ENCODE measurements around the gene ISLR.

The ISLR gene

GRCh38 chr15:74185710-74186348 is 12.3 kb downstream of the ISLR start:
- no peaks in the 10 kb centered on the region for H3K27me3 ChIP-seq (ENCODE audit: insufficient read depth, low read length)
- 88% methylated on average over 7 of the region's 8 CpGs for WGBS
- no peak overlapping the region for H3K27ac ChIP-seq (ENCODE audit: low read depth, low read length)
- H3K9me3 ChIP-seq (ENCODE audit: insufficient read depth, low read depth, low read length), result no peaks in the 10 kb centered on the region
- no peak overlapping the region for H3K4me3 ChIP-seq (ENCODE audit: low read length)
- no peaks in the 10 kb centered on the region for H3K36me3 ChIP-seq (ENCODE audit: insufficient read depth, low read length)
- H3K4me1 ChIP-seq (ENCODE audit: insufficient read depth, low read length), result no peaks in the 10 kb centered on the region
- H3K9ac ChIP-seq (ENCODE audit: low read depth, low read length), result no peak overlapping the region

GRCh38 chr15:74188216-74188615 is 14.7 kb downstream of the ISLR start:
- WGBS, result 93% methylated on average over 11 of the region's 11 CpGs
- H3K4me1 ChIP-seq (ENCODE audit: insufficient read depth, low read length), result no peaks in the 10 kb centered on the region
- no peaks in the 10 kb centered on the region for H3K36me3 ChIP-seq (ENCODE audit: insufficient read depth, low read length)
- no peaks in the 10 kb centered on the region for H3K9me3 ChIP-seq (ENCODE audit: insufficient read depth, low read depth, low read length)
- H3K27me3 ChIP-seq (ENCODE audit: insufficient read depth, low read length), result no peaks in the 10 kb centered on the region
- H3K4me3 ChIP-seq (ENCODE audit: low read length), result no peak overlapping the region
- no peak overlapping the region for H3K27ac ChIP-seq (ENCODE audit: low read depth, low read length)
- no peak overlapping the region for H3K9ac ChIP-seq (ENCODE audit: low read depth, low read length)

- Histone ChIP-seq H3K9me3 (ENCODE audit: insufficient read depth, low read depth, low read length) (no peaks in the 10 kb centered on the region), H3K27me3 (ENCODE audit: insufficient read depth, low read length) (no peaks in the 10 kb centered on the region), H3K4me3 (ENCODE audit: low read length) (no peak overlapping the region), H3K9ac (ENCODE audit: low read depth, low read length) (no peak overlapping the region), H3K36me3 (ENCODE audit: insufficient read depth, low read length) (no peaks in the 10 kb centered on the region), H3K27ac (ENCODE audit: low read depth, low read length) (no peak overlapping the region), H3K4me1 (ENCODE audit: insufficient read depth, low read length) (no peaks in the 10 kb centered on the region)
- 93% methylated on average over 3 of the region's 3 CpGs for WGBS
Observed at GRCh38 chr15:74191798-74192197, 18.3 kb downstream of the ISLR start.

GRCh38 chr15:74192751-74193150 is 19.2 kb downstream of the ISLR start:
- Histone ChIP-seq H3K36me3 (ENCODE audit: insufficient read depth, low read length) (no peaks in the 10 kb centered on the region), H3K27me3 (ENCODE audit: insufficient read depth, low read length) (no peaks in the 10 kb centered on the region), H3K4me3 (ENCODE audit: low read length) (no peak overlapping the region), H3K9me3 (ENCODE audit: insufficient read depth, low read depth, low read length) (no peaks in the 10 kb centered on the region), H3K9ac (ENCODE audit: low read depth, low read length) (no peak overlapping the region), H3K27ac (ENCODE audit: low read depth, low read length) (no peak overlapping the region), H3K4me1 (ENCODE audit: insufficient read depth, low read length) (no peaks in the 10 kb centered on the region)
- WGBS, result 81% methylated on average over 4 of the region's 5 CpGs

- WGBS, result 84% methylated on average over 4 of the region's 4 CpGs
- Histone ChIP-seq H3K27ac (ENCODE audit: low read depth, low read length) (no peak overlapping the region), H3K27me3 (ENCODE audit: insufficient read depth, low read length) (no peaks in the 10 kb centered on the region), H3K4me3 (ENCODE audit: low read length) (no peak overlapping the region), H3K9me3 (ENCODE audit: insufficient read depth, low read depth, low read length) (no peaks in the 10 kb centered on the region), H3K36me3 (ENCODE audit: insufficient read depth, low read length) (no peaks in the 10 kb centered on the region), H3K4me1 (ENCODE audit: insufficient read depth, low read length) (no peaks in the 10 kb centered on the region), H3K9ac (ENCODE audit: low read depth, low read length) (no peak overlapping the region)
Observed at GRCh38 chr15:74193299-74193718, 19.8 kb downstream of the ISLR start.

- Histone ChIP-seq H3K36me3 (ENCODE audit: insufficient read depth, low read length) (no peaks in the 10 kb centered on the region), H3K4me3 (ENCODE audit: low read length) (no peak overlapping the region), H3K4me1 (ENCODE audit: insufficient read depth, low read length) (no peaks in the 10 kb centered on the region), H3K27ac (ENCODE audit: low read depth, low read length) (no peak overlapping the region), H3K27me3 (ENCODE audit: insufficient read depth, low read length) (no peaks in the 10 kb centered on the region), H3K9me3 (ENCODE audit: insufficient read depth, low read depth, low read length) (no peaks in the 10 kb centered on the region), H3K9ac (ENCODE audit: low read depth, low read length) (no peak overlapping the region)
- 83% methylated on average over 6 of the region's 6 CpGs for WGBS
Observed at GRCh38 chr15:74193905-74194304, 20.4 kb downstream of the ISLR start.

GRCh38 chr15:74194572-74195559 is 21.4 kb downstream of the ISLR start:
- no peaks in the 10 kb centered on the region for H3K4me1 ChIP-seq (ENCODE audit: insufficient read depth, low read length)
- H3K9me3 ChIP-seq (ENCODE audit: insufficient read depth, low read depth, low read length), result no peaks in the 10 kb centered on the region
- H3K36me3 ChIP-seq (ENCODE audit: insufficient read depth, low read length), result no peaks in the 10 kb centered on the region
- H3K27ac ChIP-seq (ENCODE audit: low read depth, low read length), result no peak overlapping the region
- no peak overlapping the region for H3K4me3 ChIP-seq (ENCODE audit: low read length)
- 94% methylated on average over 13 of the region's 13 CpGs for WGBS
- H3K9ac ChIP-seq (ENCODE audit: low read depth, low read length), result no peak overlapping the region
- H3K27me3 ChIP-seq (ENCODE audit: insufficient read depth, low read length), result no peaks in the 10 kb centered on the region

GRCh38 chr15:74196175-74196574 is 22.7 kb downstream of the ISLR start:
- H3K27ac ChIP-seq (ENCODE audit: low read depth, low read length), result no peak overlapping the region
- WGBS, result 94% methylated on average over 7 of the region's 7 CpGs
- H3K4me3 ChIP-seq (ENCODE audit: low read length), result no peak overlapping the region
- H3K9ac ChIP-seq (ENCODE audit: low read depth, low read length), result no peak overlapping the region
- no peaks in the 10 kb centered on the region for H3K36me3 ChIP-seq (ENCODE audit: insufficient read depth, low read length)
- H3K27me3 ChIP-seq (ENCODE audit: insufficient read depth, low read length), result no peaks in the 10 kb centered on the region
- H3K4me1 ChIP-seq (ENCODE audit: insufficient read depth, low read length), result peaks cover 9% of the 10 kb centered on the region
- H3K9me3 ChIP-seq (ENCODE audit: insufficient read depth, low read depth, low read length), result no peaks in the 10 kb centered on the region

- H3K27ac ChIP-seq (ENCODE audit: low read depth, low read length), result no peak overlapping the region
- no peaks in the 10 kb centered on the region for H3K9me3 ChIP-seq (ENCODE audit: insufficient read depth, low read depth, low read length)
- no peak overlapping the region for H3K9ac ChIP-seq (ENCODE audit: low read depth, low read length)
- no peak overlapping the region for H3K4me3 ChIP-seq (ENCODE audit: low read length)
- H3K4me1 ChIP-seq (ENCODE audit: insufficient read depth, low read length), result peaks cover 21% of the 10 kb centered on the region
- no peaks in the 10 kb centered on the region for H3K27me3 ChIP-seq (ENCODE audit: insufficient read depth, low read length)
- whole genome bisulfite sequencing, result 95% methylated on average over 8 of the region's 9 CpGs
- no peaks in the 10 kb centered on the region for H3K36me3 ChIP-seq (ENCODE audit: insufficient read depth, low read length)
Observed at GRCh38 chr15:74197176-74197965, 23.9 kb downstream of the ISLR start.

- 91% methylated on average over 6 of the region's 6 CpGs for WGBS
Observed at GRCh38 chr15:74199297-74199652, 25.8 kb downstream of the ISLR start.

GRCh38 chr15:74200412-74200815 is 26.9 kb downstream of the ISLR start:
- peaks cover 43% of the 10 kb centered on the region for H3K4me1 ChIP-seq (ENCODE audit: insufficient read depth, low read length)
- no peaks in the 10 kb centered on the region for H3K9me3 ChIP-seq (ENCODE audit: insufficient read depth, low read depth, low read length)
- H3K27ac ChIP-seq (ENCODE audit: low read depth, low read length), result no peak overlapping the region
- 53% methylated on average over 1 of the region's 1 CpG for WGBS
- H3K4me3 ChIP-seq (ENCODE audit: low read length), result peak overlapping the region; percentile 6; the same call in 1 of the 2 replicates
- H3K36me3 ChIP-seq (ENCODE audit: insufficient read depth, low read length), result no peaks in the 10 kb centered on the region
- H3K27me3 ChIP-seq (ENCODE audit: insufficient read depth, low read length), result no peaks in the 10 kb centered on the region
- H3K9ac ChIP-seq (ENCODE audit: low read depth, low read length), result no peak overlapping the region

More at GRCh38 chr15:74199297-74199652, 25.8 kb downstream of the ISLR start:
- no peaks in the 10 kb centered on the region for H3K27me3 ChIP-seq (ENCODE audit: insufficient read depth, low read length)
- H3K27ac ChIP-seq (ENCODE audit: low read depth, low read length), result no peak overlapping the region
- no peaks in the 10 kb centered on the region for H3K36me3 ChIP-seq (ENCODE audit: insufficient read depth, low read length)
- H3K9ac ChIP-seq (ENCODE audit: low read depth, low read length), result no peak overlapping the region
- H3K9me3 ChIP-seq (ENCODE audit: insufficient read depth, low read depth, low read length), result no peaks in the 10 kb centered on the region
- no peak overlapping the region for H3K4me3 ChIP-seq (ENCODE audit: low read length)
- H3K4me1 ChIP-seq (ENCODE audit: insufficient read depth, low read length), result peaks cover 37% of the 10 kb centered on the region

Data from HUES64 (cell line).